Stimulated activated CD8-positive, alpha-beta memory T cell treated with anti-CD3 and anti-CD28 coated beads, Interleukin-7, amount 100 ng/mL, for 24 hours (primary cell): Measurements from ENCODE around the gene CXCR4.
"Not testable (repeated sequence)": the region's sequence is repeated elsewhere in the genome, so short reads cannot be mapped to it uniquely, and the experiment has no call there.

Experiments used
- DNase-seq: peaks from one replicate; pipeline ENCODE4 v3.0.0-alpha.2; 2020; ENCODE audit warnings: low read depth

The CXCR4 gene

DNA sequence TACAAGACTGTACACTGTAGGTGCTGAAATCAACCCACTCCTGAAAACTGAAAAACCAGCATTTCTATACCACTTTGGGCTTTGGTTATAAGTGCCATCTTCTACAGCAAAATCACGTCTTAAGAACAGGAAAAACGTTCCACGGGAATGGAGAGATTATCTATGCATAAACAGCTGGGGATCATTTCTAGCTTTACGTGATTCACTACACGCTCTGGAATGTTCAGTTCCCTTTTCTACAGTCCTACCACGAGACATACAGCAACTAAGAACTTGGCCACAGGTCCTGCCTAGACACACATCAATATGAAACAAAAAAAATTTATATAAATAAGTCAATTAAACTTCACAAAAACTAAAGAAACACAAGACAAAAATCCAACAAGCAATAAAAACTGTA, 3.6 kb downstream of the CXCR4 start:
- DNase-seq, result no peak

DNA sequence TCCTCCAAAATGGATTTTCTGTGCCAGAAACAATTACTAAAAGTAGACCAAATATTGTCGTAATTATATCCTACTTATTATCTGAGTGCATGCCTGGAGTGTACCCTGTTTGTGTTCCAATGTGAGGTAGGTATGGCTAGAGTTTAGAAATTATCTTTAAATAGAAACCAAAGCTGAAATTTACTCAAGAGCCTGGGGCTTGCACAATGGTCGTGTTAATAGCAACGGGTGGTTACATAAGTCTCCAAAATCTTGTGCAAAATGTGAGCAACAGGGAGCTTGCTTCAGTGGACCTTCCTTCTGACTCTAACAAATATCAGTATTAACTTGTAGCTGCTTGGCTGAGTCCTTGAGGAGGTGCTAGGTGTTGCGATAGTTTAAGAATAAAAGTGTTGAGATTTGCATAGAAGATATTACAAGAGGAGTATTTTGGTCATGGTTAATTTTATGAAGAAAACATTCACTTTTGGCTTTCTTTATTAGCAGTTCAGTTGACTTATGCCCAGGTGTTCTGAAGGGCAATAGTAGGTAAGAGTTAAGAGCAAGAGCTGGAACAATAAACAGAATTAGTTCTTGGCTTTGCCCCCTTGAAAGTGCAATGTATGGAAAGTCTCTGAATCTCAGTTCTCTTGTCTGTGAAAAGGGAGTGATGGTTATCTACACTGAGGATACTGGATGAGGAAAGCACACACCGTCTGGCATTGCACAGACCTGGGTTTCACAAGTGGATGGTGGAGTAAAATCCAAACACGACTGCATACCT, 4.6 kb downstream of the CXCR4 start:
- no peak for DNase-seq

DNA sequence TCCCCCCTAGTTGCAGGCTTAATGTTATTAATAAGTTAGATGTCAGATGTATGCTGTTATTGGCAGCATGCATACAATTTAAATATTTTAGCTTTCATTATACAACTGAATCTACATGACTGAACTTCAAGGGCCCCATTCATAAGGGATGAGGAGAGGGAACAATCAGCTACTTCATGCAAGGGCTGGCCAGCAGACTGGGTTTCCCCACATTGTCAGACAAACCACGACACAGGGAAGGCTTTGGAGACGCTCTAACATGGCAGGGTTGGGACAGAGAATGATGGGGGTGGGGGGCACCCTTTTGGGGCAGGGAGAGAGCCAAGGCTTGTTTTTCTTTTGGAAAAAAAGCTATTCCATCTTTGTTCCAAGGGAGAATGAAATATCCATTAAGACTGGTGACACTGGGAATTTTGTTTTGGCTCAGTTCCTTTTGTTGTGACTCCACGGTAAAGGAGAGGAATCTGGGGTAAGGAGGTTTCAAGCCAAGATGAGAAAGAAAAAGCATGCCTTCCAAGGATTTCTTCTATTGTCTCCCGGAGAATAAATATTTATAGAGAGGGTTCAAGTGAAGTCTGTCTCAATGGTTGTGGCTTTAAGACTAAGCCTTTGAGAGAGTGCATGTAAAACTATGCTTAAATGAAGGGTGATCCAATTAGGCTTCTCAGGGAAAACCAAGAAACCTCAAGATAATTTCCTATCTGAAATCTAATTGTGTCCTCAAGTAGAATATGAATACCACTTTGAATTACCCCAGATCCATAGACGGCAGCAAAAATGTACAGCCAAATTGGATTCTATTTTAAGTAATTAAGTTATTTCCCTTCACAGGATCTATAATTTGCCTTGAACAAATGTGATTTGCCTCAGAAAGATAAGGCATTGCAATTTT, 5.4 kb downstream of the CXCR4 start:
- DNase-seq, result no peak

DNA sequence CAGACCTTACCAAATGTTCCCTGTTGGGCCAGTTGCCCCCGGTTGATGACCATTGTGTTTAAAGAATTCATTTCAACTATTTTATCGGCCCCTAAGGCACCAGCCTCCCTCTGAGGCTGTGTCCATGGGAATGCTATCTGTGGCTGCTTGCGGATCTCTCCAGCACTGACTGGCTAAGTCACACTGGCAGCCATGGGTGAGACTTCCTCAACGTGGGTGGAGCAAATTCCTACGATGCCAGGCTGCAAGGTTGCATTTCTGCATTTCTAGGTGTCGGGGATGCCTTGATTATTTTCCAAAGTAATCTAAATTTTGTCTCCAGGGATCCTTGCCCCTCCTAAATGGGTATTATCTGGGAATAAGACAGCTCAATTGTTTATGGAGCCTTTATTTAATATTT, 6.2 kb downstream of the CXCR4 start:
- no peak for DNase-seq

DNA sequence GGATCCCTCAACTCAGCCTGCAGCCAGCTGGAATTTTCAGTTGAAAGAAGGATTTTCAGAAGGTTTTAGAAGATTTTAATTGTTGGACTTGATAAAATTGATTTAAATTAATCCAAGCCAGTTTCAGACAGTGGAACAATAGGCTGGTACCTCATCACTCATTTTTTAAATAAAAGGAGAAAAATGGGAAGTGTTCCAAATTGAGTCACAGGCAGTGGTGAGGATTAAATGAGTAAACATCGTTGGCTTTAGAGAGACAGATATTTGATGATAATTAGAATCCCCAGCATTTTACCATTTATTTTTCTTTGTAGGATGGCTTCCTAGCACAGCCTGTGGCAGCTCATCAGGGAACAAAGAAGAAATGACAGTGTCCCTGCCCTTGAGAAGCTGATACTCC, 7.4 kb downstream of the CXCR4 start:
- no peak for DNase-seq

DNA sequence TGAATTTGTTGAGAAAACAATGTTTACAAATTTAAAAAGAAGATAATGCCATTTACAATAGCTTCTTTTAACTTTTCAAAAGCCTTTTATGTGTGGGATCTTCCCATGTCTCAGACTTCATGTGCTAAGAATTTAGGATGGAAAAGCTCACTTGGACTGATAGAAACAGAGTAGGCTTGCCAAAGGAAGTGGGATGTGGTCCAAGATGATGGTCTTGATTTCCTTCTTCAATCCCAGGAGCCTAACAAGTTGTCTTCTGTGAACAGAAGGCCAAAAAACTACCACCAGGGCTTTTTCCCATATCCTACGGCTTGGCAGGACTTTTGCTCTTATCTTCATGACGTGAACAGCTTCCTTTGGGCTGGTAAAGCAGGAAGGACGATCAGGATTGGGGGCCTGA, 9.5 kb downstream of the CXCR4 start:
- DNase-seq, result no peak

DNA sequence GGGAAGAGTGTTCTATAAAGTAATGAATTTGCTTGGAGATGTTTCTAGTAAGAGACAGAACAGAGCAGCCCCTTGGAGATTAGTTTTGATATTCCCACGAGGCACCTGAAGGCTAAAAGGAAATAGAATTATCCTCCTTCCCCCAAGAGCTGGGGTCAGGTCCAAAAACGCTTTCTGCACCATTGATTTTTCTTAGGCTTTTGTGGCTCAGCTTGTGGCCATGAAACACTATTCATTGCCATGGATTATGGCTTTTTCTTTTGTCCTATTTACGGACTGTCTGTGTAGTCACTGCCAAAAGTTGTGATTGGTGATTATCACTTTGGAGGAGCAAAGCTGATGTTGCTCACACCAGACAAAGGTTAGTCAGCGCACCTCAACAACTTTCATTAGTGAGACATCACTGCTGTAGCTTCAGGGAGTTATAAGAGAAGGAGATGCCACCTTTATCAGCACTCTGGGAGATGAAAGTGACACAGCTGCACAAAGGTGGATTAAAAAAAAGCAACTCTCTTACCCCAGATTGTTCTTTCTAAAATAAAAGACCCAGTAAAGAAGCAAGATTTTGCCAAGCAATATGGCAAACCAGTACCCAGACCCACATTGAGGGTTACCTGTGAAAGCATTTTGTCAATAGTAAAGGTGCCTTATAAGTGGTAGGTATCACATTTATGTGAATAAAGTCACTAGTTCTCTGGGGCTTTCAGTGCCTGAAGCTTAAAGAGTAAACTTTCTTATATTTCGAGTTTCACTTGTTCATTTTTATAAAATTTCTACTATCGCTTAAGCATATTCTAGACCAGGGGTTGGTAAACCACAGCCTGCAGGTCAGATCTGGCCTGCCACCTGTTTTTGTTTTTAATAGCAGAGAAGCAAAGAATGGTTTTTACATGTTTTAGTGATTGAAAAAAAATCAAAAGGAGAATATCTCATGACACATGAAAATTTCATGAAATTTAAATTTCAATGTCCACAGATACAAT, 10.6 kb downstream of the CXCR4 start:
- DNase-seq, result no peak

DNA sequence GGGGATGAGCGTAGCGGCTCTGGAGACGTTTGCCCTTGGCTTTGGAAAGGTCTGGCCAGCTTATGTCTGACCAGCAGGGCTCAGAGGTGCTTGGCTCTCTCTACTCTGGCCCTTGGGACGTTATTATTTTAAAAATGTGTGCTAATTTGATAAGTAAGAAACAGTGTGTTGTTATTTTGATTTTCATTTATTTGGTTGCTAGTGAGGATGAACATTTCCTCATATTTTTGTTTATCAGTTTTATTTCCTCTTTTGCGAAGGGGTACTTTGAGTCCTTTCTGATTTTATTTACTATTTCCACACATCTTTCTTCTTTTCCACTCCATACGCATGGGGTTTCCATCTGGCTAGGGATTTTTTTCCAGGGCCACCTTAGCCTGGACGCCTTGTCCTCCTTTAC, 11.4 kb downstream of the CXCR4 start:
- DNase-seq, result no peak

DNA sequence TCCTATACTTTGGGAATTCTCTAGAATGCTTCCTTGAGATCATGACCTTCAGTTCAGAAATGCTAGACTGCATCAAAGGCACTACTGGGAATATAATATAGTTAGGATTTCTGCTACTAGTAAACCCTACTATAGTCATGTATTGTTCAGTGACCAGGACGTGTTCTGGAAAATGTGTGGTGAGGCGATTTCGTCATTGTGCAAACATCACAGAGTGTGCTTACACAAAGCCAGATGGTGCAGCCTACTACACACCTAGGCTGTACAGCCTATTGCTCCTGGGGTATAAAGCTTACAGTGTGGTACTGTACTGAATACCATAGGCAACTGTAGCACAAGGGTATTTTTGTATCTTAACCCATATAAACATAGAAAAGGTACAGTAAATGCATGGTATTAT, 13.0 kb downstream of the CXCR4 start:
- no peak for DNase-seq

DNA sequence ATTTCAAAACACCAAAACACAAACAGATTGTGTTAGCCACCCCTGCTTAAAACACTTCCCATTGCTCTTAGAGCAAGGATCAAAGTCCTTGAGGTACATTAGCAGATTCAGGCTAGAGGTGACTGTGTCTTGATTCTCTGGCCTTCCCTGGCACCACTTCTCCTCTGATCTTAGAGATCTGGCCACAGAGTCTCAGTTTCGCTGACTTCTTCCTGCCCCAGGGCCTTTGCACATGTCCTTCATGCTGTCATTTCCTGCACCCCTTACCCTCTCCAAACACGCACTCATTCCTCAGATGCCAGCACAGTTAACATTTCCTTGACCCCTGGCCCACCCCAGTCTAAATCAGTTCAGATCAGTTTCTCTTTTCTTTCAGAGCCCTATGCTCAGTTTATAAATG, 16.9 kb downstream of the CXCR4 start:
- no peak for DNase-seq

DNA sequence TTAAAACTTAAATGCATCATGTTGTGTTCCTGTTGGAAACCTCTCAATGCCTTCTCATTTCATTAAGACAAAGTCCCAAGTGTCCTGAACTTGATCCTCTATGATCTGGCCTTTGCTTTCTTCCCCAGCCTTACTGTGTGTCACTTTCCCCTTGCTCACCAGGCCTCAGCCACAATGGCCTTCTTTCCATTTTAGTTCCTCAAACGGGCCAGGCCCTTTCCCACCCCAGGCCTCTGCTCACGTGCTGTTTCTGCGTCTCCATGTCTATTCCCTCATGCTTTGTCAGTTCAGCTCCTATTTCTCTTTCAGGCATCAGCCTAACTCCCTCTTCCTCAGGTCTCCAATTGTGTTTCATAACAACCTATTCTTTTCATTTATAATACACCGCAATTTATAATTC, 19.5 kb downstream of the CXCR4 start:
- no peak for DNase-seq

DNA sequence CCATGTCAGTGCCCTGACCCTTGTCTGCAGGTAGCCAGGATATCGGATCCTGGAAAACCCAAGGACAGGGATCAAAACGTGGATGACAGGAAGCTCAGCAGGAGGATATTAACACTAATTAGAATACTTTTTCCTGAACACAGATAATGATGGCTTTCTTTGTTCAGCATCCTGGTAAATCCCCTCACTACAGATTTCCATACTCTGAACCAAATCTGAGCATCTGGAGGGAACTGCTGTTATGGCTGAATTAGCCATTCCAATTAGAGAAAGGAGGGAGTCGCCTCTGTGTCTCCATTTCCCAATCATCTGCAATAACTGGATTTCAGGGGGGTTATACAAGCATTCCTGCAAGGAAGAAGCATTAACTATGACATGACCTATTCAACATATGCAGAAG, 24.4 kb downstream of the CXCR4 start:
- no peak for DNase-seq

DNA sequence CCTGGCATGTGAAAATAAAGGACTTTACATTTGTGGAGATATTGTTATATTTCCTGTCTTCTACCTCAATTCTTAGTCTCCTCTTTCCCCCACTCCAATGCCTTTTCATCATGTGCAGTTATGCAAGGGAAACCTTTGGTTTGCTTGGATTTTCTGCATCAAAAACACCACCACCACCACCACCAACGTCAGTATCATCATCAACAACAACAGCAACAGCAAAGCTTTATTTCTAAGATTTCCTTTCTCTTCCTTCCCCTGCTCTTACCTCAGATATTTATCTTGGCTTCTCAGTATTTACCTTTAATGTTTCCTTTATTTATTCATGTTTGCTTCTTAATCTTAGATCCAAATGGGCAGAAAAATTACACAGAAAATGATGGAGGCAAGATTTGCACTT, 26.1 kb downstream of the CXCR4 start:
- DNase-seq, result no peak

DNA sequence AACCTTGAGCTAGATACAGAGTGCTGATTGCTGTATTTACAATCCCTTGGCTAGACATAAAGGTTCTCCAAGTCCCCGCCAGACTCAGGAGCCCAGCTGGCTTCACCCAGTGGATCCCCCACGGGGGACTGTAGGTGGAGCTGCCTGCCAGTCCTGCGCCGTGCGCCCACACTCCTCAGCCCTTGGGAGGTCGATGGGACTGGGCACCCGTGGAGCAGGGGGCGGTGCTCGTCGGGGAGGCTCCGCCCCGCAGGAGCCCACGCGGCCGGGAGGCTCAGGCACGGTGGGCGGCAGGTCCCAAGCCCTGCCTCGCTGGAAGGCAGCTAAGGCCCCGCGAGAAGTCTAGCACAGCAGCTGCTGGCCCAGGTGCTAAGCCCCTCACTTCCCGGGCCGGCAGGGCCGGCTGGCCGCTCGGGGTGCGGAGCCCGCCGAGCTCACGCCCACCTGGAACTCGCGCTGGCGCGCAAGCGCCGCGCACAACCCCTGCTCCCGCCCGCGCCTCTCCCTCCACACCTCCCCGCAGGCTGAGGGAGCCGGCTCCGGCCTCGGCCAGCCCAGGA, 30.0 kb downstream of the CXCR4 start:
- DNase-seq, result not testable (repeated sequence)

DNA sequence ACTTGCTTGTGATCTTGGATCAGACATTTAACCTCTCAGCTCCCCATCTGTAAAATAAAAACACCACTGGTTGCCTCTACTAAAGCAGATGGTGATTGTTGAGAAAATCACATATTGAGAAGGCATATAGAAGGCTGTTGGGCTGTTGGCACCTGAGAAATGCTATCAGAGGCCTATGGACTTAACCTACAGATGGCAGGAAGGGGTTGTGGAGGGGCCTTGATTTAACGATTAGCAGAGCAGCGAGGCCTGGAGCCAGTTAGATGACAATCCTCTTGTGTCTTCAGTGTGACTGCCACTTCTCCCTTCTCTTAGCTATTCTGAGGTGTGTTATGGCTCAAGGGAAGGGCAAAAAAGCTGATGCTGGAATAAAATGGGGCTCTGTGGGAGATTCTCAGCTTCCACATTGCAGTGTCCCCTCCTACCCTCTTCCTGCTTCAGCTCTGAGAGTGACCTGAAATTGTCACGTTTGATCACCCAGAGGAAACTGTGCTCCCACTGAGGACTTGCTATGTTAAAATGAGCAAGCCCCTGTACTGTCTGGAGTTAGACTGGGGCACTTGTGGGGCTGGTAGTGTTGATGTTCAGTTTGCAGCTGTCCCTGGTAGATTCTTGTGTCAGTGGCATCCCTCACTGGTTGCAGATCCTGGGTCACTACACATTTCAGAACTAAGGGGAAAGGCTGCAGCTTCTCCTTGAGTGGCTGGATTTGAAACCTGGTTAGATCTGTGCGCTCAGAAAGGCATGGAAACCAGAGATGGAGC, 31.5 kb downstream of the CXCR4 start:
- no peak for DNase-seq

DNA sequence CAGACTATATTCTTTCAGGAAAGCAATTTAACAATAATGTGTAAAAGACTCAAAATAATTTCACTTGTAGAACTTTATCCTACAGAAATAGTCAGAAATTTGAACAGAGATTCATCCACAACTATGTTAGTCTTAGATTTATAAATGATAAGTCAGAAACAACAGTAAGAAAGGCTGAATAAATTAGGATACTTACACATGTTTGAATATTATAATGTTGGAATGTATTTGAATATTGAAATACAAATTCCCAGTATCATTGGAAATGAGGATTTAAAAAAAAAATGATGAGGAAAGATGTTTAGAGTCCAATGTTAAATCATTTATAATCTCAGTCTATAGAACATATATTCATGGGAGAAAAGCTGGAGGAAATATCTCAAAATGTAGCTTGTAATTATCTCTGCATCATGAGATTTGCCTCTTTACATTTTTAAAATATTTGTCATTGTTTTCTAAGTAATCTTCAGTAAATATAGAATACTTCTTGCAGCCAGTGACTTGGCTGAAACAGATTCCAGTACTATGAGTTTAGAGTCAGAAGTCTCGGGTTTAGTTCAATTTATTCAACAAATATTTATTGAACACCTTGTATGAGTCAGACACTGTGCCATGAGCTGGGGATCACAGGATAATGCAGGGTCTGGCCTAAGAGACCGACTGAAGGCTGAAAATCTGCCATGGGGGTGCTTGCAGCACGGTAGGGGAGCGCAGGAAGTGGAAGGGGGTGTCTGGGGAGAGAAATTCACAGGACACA, 32.3 kb downstream of the CXCR4 start:
- no peak for DNase-seq

DNA sequence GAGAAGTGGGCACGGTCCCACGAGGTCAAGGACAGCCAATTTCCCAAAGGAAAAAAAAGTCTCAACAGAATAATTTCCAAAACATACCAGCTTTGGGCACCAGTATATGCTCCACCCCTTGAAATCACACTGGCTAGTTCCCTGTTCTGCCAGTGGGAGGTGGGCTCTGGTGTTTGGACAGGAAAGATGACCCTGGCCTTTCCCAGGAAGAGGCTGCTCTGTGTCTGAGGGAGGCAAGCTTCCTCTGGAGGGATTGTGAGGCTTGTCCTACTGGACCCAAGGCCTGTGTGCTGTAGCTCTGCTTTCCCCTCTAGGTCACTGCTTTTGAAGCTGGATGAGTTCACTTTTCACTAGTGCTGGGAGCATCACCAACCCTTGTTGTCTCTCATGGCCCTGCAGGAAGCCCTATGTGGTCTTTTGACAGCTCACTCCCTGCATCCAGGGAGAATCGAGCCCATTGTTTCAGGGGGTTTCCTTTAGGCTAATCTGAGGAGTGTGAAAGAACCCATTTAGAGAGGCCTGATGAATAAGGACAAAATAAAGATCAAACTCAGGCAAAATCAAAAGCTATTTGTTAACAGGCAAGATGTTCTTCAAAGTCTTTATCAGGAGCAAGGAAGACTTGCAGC, 36.3 kb downstream of the CXCR4 start:
- DNase-seq, result no peak

DNA sequence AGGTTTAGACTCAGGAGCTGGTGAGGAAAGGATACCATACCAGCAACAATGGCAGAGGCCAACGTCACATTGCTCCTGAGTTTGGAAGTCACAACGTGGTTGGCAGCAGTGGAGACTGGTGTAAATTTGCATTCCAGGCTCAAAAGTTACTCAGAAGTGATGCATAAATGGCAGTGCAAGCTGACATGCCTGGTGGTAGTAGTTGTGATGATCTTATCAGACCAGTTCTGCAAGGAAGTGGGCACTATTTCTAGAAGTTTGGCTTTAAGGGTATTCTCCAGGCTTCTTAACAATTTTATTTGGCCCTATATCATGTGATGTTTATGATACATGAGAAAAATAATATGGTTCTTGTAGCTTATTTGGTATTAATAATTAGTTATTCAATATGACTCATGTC, 37.8 kb downstream of the CXCR4 start:
- DNase-seq, result no peak

DNA sequence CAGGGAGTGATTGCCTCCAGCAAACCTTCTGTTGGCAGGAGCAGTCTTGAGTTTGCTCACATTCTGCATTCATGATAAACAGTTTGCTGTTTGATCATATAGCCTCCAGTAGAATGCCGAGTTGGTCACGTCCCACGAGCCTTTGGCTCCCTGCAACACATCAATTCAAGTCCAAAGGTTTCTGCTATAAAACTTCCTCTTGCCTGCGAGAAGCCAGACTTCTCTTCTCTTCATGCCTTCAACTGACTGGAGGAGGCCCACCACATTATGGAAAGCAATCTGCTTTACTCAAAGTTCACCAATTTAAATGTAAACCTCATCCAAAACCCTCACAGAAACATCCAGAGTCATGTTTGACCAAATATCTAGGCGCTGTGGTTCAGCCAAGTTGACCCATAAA, 40.8 kb downstream of the CXCR4 start:
- no peak for DNase-seq

DNA sequence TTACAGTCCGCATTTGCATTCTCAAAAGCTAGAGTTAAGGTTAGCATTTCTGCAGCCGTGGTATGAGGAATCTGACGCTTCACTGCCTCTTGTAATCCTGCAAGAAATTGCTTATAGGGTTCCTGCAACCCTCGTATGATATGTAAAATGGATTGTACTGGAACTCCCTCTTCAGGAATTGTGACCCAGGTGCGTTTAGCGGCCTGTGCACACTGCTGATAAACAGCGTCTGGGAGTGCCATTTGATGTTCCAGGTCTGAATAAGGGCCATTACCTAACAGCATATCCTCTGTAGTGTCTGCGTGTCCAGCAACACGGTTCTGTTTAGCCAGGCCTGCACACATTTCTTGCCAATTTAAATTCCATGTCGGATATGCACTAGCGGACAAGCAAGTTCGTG, 42.5 kb downstream of the CXCR4 start:
- no peak for DNase-seq
